ENCODE measurements around the gene GRWD1. TPM values are rescaled to one million over a fixed set of nuclear protein-coding genes. Genes with fewer than 3 reads are reported as not detected.

Gene GRWD1
- total and polyA plus RNA-seq, 2 experiments from 2014 or later = 25.2 to 33.1 TPM

DNA sequence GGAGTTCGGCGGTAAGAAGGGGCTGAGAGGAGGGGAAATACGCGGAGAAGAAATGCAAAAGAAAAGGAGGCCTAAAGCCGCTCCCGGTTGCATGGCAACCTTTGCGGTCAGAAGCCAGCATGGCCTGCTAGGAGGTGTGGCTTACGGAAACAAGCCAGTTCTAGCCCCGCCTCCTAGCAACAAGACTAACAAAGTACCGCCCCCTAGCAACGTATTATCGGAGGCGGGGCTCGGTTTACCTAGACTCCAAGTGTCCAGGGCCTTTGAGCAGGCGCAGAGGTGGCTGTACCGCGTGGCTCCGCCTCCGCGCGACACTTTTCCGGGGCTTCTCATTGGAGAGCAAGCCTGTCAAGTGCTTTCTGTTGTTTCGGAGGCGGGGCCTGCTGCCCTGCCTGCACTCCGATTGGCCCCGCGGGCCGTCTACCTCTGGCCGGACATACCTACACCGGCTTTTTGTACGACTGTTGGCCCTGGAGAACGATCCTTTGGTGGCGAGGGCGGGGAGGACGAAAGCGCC is 23.0 kb downstream of the GRWD1 start:
- DNase-seq (ENCODE audit: low spot score) = peak; percentile 100
- peaks cover 35% of the 10 kb centered on the region for H4K20me1 ChIP-seq (ENCODE audit: insufficient read depth, poor library complexity, severe bottlenecking)
- peak overlapping the region; percentile 8 for H2AFZ ChIP-seq
- no peaks in the 10 kb centered on the region for H3K9me2 ChIP-seq (replicated peaks; ENCODE audit: insufficient read depth)
- no peak overlapping the region for H3K4me3 ChIP-seq
- H3K36me3 ChIP-seq (replicated peaks; ENCODE audit: insufficient read depth, low read depth) = no peaks in the 10 kb centered on the region
- H3K27me3 ChIP-seq = no peaks in the 10 kb centered on the region
- WGBS (ENCODE audit: low lambda C conversion rate, missing lambda C conversion rate) = under 1% methylated on average over 36 of the region's 36 CpGs
- H3K27ac ChIP-seq = peak overlapping the region; percentile 96
- peak overlapping the region; percentile 66 for H3K4me2 ChIP-seq
- peaks cover 11% of the 10 kb centered on the region for H3K4me1 ChIP-seq (ENCODE audit: insufficient read depth)
- H3K79me2 ChIP-seq = peaks cover 24% of the 10 kb centered on the region
- H3K9me3 ChIP-seq (ENCODE audit: low read depth) = no peaks in the 10 kb centered on the region
- TF ChIP-seq EZH2phosphoT487 (IDR thresholded peaks at IDR 0.05; ENCODE audit: low read depth, severe bottlenecking, unreplicated experiment) (no peak), EZH2 (IDR thresholded peaks at IDR 0.05; ENCODE audit: borderline replicate concordance) (no peak)
- TF ChIP-seq, protein P1, sequence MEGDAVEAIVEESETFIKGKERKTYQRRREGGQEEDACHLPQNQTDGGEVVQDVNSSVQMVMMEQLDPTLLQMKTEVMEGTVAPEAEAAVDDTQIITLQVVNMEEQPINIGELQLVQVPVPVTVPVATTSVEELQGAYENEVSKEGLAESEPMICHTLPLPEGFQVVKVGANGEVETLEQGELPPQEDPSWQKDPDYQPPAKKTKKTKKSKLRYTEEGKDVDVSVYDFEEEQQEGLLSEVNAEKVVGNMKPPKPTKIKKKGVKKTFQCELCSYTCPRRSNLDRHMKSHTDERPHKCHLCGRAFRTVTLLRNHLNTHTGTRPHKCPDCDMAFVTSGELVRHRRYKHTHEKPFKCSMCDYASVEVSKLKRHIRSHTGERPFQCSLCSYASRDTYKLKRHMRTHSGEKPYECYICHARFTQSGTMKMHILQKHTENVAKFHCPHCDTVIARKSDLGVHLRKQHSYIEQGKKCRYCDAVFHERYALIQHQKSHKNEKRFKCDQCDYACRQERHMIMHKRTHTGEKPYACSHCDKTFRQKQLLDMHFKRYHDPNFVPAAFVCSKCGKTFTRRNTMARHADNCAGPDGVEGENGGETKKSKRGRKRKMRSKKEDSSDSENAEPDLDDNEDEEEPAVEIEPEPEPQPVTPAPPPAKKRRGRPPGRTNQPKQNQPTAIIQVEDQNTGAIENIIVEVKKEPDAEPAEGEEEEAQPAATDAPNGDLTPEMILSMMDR (IDR thresholded peaks at IDR 0.05; ENCODE audit: poor library complexity) = no peak

DNA sequence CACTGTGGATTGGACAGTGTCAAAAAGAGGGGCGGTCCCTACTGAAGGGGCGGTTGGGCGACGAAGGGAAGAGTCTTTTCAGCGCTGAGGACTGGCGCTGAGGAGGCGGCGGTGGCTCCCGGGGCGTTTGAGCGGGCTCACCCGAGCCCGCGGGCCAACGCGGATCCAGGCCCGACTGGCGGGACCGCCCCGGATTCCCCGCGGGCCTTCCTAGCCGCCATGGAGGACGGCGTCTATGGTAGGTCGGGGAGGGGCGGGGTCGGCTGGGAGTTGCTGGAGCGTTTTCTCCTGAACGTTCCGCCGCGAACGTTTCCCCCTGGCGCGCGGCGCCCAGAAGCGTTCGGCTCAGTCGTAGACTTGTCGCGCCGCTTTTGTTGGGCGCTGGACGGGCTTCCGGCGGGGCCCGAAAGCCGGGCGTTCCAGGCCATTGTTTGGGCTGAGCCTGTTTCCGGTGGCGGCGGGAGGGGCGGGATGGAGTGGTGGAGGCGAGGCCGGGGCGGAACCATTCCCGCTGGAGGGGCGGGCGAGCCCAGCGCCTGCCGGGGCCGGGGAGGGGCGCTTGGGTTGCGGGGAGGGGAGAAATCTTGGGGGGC is 23.6 kb downstream of the GRWD1 start, which contains the start of gene CYTH2:
TSS of gene CYTH2 (plus strand) at position 81 of the 593 bp plus-strand sequence. CDS start at position 220, 139 bp downstream.
- TF ChIP-seq EZH2 (IDR thresholded peaks at IDR 0.05; ENCODE audit: borderline replicate concordance) (no peak), EZH2phosphoT487 (IDR thresholded peaks at IDR 0.05; ENCODE audit: low read depth, severe bottlenecking, unreplicated experiment) (no peak)
- TF ChIP-seq, protein P1 (IDR thresholded peaks at IDR 0.05; ENCODE audit: poor library complexity) = no peak
- WGBS (ENCODE audit: low lambda C conversion rate, missing lambda C conversion rate) = 2% methylated on average over 41 of the region's 66 CpGs
- no peaks in the 10 kb centered on the region for H3K36me3 ChIP-seq (replicated peaks; ENCODE audit: insufficient read depth, low read depth)

DNA sequence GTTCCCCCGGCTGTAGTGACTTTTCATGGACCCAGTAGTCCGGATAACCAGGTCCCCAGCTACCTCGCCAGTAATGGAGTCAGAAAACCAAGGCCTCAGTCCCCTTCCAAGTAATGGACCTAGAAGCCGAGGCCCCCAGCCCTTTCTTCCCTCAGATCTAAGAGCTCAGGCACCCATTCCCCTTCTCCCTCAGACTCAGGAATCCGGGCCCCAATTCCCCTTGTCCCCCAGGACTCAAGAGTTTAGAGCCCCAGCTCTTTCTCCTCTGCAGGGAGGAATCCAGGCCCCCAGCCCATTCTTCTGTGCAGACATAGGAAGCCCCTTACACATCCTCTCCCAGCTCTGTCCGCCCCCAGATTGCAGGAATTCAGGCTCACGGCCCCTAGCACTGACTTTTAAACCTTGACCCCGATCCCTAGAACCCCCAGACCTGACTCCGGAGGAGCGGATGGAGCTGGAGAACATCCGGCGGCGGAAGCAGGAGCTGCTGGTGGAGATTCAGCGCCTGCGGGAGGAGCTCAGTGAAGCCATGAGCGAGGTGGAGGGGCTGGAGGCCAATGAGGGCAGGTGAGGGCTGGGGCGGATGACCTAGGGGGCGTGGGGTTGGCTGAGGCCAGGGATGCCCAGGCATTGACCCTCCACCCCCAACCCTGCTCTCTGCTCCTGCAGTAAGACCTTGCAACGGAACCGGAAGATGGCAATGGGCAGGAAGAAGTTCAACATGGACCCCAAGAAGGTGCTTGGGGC is 24.3 kb downstream of the GRWD1 start:
- H2AFZ ChIP-seq = no peak overlapping the region
- peak overlapping the region; percentile 96 for H3K27ac ChIP-seq
- no peak for DNase-seq (ENCODE audit: low spot score)
- H3K4me2 ChIP-seq = peak overlapping the region; percentile 95
- H3K4me3 ChIP-seq = peak overlapping the region; percentile 33
- peaks cover 11% of the 10 kb centered on the region for H3K4me1 ChIP-seq (ENCODE audit: insufficient read depth)
- TF ChIP-seq EZH2phosphoT487 (IDR thresholded peaks at IDR 0.05; ENCODE audit: low read depth, severe bottlenecking, unreplicated experiment) (no peak), EZH2 (IDR thresholded peaks at IDR 0.05; ENCODE audit: borderline replicate concordance) (no peak)
- TF ChIP-seq, protein P1 (IDR thresholded peaks at IDR 0.05; ENCODE audit: poor library complexity) = no peak
- no peaks in the 10 kb centered on the region for H3K9me2 ChIP-seq (replicated peaks; ENCODE audit: insufficient read depth)
- H3K9me3 ChIP-seq (ENCODE audit: low read depth) = no peaks in the 10 kb centered on the region
- 63% methylated on average over 20 of the region's 20 CpGs for WGBS (ENCODE audit: low lambda C conversion rate, missing lambda C conversion rate)
- no peaks in the 10 kb centered on the region for H3K27me3 ChIP-seq
- peaks cover 37% of the 10 kb centered on the region for H4K20me1 ChIP-seq (ENCODE audit: insufficient read depth, poor library complexity, severe bottlenecking)
- H3K36me3 ChIP-seq (replicated peaks; ENCODE audit: insufficient read depth, low read depth) = no peaks in the 10 kb centered on the region
- peaks cover 24% of the 10 kb centered on the region for H3K79me2 ChIP-seq

More for the DNA sequence above, 23.6 kb downstream of the GRWD1 start, which contains the start of gene CYTH2:
- peak within 1 kb of the TSS; percentile 95 for H3K4me2 ChIP-seq
- H3K27ac ChIP-seq = peak within 1 kb of the TSS; percentile 96
- no peaks in the 10 kb centered on the region for H3K27me3 ChIP-seq
- peaks cover 24% of the 10 kb centered on the region for H3K79me2 ChIP-seq
- no peaks in the 10 kb centered on the region for H3K9me2 ChIP-seq (replicated peaks; ENCODE audit: insufficient read depth)
- DNase-seq (ENCODE audit: low spot score) = peak; percentile 89
- H4K20me1 ChIP-seq (ENCODE audit: insufficient read depth, poor library complexity, severe bottlenecking) = peaks cover 37% of the 10 kb centered on the region
- peak within 1 kb of the TSS; percentile 33 for H3K4me3 ChIP-seq
- H2AFZ ChIP-seq = peak within 1 kb of the TSS; percentile 12
- peaks cover 11% of the 10 kb centered on the region for H3K4me1 ChIP-seq (ENCODE audit: insufficient read depth)
- no peaks in the 10 kb centered on the region for H3K9me3 ChIP-seq (ENCODE audit: low read depth)
